ENCODE results near the gene UFM1.
"Not testable (repeated sequence)": the region's sequence is repeated elsewhere in the genome, so short reads cannot be mapped to it uniquely, and the experiment has no call there.

Gene UFM1

DNA sequence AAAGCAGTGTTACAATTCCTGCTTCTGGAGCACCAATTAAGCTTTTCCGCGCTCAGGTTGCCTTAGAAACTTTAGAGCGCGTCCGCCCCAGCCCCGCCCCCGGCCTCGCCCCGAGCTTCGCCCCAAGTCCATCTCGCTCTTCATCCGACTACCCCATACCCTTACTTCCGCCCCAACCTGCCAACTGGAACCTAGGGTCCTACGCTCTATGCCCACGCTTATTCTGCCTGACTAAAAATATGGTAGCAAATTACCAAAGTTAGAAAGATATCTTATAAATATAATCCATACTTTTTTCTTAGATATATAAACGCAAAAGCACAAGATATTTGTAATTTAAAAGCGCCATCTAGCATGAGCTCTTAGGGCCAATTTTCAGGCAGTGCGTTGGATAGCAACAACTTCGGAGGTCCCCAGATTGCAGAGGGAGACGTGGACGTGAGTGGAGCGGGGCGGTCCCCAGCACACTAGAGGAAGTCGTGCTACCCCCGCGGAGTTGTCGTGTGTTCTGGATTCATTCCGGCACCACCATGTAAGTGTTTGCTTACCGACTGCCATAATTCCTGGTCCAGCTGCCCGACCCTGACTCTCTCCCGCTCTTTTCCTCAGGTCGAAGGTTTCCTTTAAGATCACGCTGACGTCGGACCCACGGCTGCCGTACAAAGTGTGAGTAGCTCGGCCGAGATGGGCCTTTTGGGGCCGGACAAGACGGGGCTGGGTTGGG is at the start of gene UFM1:
Gene UFM1 (plus strand): TSS at position 462 of the 724 bp plus-strand sequence. CDS start 69 bp downstream, at position 531.
- Histone ChIP-seq H3K27ac (peak within 1 kb of the TSS; percentile 84), H3K36me3 (ENCODE audit: control insufficient read depth, insufficient read depth, low read length) (no peaks in the 10 kb centered on the region), H3K27me3 (ENCODE audit: control insufficient read depth, insufficient read depth, low read length) (no peaks in the 10 kb centered on the region), H3K4me1 (no peaks in the 10 kb centered on the region), H3K9me3 (ENCODE audit: control insufficient read depth, low read length) (no peaks in the 10 kb centered on the region), H3K79me2 (peaks cover 5% of the 10 kb centered on the region), H2AFZ (peak within 1 kb of the TSS; percentile 64), H3K4me2 (ENCODE audit: low read length) (peak within 1 kb of the TSS; percentile 87), H3K9ac (no peak within 1 kb of the TSS), H3K4me3 (ENCODE audit: low read depth, low read length) (peak within 1 kb of the TSS; percentile 98)
- TF ChIP-seq, protein P1, sequence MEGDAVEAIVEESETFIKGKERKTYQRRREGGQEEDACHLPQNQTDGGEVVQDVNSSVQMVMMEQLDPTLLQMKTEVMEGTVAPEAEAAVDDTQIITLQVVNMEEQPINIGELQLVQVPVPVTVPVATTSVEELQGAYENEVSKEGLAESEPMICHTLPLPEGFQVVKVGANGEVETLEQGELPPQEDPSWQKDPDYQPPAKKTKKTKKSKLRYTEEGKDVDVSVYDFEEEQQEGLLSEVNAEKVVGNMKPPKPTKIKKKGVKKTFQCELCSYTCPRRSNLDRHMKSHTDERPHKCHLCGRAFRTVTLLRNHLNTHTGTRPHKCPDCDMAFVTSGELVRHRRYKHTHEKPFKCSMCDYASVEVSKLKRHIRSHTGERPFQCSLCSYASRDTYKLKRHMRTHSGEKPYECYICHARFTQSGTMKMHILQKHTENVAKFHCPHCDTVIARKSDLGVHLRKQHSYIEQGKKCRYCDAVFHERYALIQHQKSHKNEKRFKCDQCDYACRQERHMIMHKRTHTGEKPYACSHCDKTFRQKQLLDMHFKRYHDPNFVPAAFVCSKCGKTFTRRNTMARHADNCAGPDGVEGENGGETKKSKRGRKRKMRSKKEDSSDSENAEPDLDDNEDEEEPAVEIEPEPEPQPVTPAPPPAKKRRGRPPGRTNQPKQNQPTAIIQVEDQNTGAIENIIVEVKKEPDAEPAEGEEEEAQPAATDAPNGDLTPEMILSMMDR (IDR thresholded peaks at IDR 0.05), result no peak

GRCh38 chr13:38301236-38301635 is 48.4 kb upstream of the UFM1 start:
- H3K27me3 ChIP-seq (ENCODE audit: control insufficient read depth, insufficient read depth, low read length), result no peaks in the 10 kb centered on the region
- H3K4me3 ChIP-seq (ENCODE audit: low read depth, low read length), result no peak overlapping the region
- H2AFZ ChIP-seq, result no peak overlapping the region
- H3K79me2 ChIP-seq, result no peaks in the 10 kb centered on the region
- no peaks in the 10 kb centered on the region for H3K9me3 ChIP-seq (ENCODE audit: control insufficient read depth, low read length)
- no peaks in the 10 kb centered on the region for H3K4me1 ChIP-seq
- H3K36me3 ChIP-seq (ENCODE audit: control insufficient read depth, insufficient read depth, low read length), result no peaks in the 10 kb centered on the region
- TF ChIP-seq, protein P1 (IDR thresholded peaks at IDR 0.05), result no peak
- H3K4me2 ChIP-seq (ENCODE audit: low read length), result no peak overlapping the region
- H3K27ac ChIP-seq, result no peak overlapping the region
- H3K9ac ChIP-seq, result no peak overlapping the region

GRCh38 chr13:38303816-38304320 is 45.8 kb upstream of the UFM1 start:
- Histone ChIP-seq H3K4me2 (ENCODE audit: low read length) (no peak overlapping the region), H3K36me3 (ENCODE audit: control insufficient read depth, insufficient read depth, low read length) (no peaks in the 10 kb centered on the region), H3K9me3 (ENCODE audit: control insufficient read depth, low read length) (no peaks in the 10 kb centered on the region), H3K4me3 (ENCODE audit: low read depth, low read length) (no peak overlapping the region), H3K9ac (no peak overlapping the region), H3K4me1 (no peaks in the 10 kb centered on the region), H3K79me2 (no peaks in the 10 kb centered on the region), H2AFZ (no peak overlapping the region), H3K27ac (no peak overlapping the region), H3K27me3 (ENCODE audit: control insufficient read depth, insufficient read depth, low read length) (no peaks in the 10 kb centered on the region)
- TF ChIP-seq, protein P1 (IDR thresholded peaks at IDR 0.05), result no peak

DNA sequence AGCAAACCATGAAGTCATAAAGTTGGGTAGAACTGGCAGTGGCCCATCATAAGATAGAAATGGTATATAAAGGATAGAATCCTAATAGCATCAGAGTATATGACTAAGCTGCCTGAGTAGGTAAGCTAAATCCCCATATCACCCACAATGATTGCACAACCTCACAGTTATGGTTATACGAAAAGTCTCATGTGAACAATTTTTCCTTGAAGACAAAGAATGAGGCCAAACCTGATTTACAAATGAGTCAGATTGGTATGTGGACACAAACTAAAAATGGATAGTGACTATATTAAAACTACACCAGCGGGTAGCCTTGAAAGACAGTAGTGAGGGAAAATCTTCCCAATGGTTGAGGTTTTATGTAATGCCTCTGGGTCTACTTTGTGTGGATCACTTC is 40.9 kb upstream of the UFM1 start:
- H3K4me2 ChIP-seq (ENCODE audit: low read length), result no peak overlapping the region
- no peak overlapping the region for H3K27ac ChIP-seq
- no peaks in the 10 kb centered on the region for H3K4me1 ChIP-seq
- H3K27me3 ChIP-seq (ENCODE audit: control insufficient read depth, insufficient read depth, low read length), result no peaks in the 10 kb centered on the region
- no peak overlapping the region for H3K9ac ChIP-seq
- TF ChIP-seq, protein P1 (IDR thresholded peaks at IDR 0.05), result no peak
- H3K36me3 ChIP-seq (ENCODE audit: control insufficient read depth, insufficient read depth, low read length), result no peaks in the 10 kb centered on the region
- H3K79me2 ChIP-seq, result no peaks in the 10 kb centered on the region
- H2AFZ ChIP-seq, result no peak overlapping the region
- no peaks in the 10 kb centered on the region for H3K9me3 ChIP-seq (ENCODE audit: control insufficient read depth, low read length)
- H3K4me3 ChIP-seq (ENCODE audit: low read depth, low read length), result no peak overlapping the region

DNA sequence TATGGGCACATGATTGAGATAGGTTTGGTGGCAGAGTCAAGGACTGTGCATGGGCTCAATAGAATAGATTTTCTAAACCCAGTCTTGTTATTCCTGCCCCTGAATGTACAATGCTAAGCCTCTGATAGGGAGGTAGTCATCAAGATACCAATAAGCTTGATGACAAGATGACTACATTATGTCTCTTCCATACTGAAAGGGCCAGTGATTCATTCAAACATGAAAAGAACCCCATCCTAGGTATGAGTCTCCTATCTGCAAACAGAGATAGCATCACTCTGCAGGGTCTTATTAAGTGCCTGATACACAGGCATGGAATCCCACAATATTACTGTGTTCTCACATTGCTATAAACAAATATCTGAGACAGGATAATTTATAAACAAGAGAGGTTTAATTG is 40.3 kb upstream of the UFM1 start:
- no peak overlapping the region for H3K27ac ChIP-seq
- no peaks in the 10 kb centered on the region for H3K36me3 ChIP-seq (ENCODE audit: control insufficient read depth, insufficient read depth, low read length)
- TF ChIP-seq, protein P1 (IDR thresholded peaks at IDR 0.05), result no peak
- H3K4me3 ChIP-seq (ENCODE audit: low read depth, low read length), result no peak overlapping the region
- H3K9ac ChIP-seq, result no peak overlapping the region
- H3K4me2 ChIP-seq (ENCODE audit: low read length), result no peak overlapping the region
- H3K4me1 ChIP-seq, result no peaks in the 10 kb centered on the region
- no peak overlapping the region for H2AFZ ChIP-seq
- H3K79me2 ChIP-seq, result no peaks in the 10 kb centered on the region
- no peaks in the 10 kb centered on the region for H3K27me3 ChIP-seq (ENCODE audit: control insufficient read depth, insufficient read depth, low read length)
- H3K9me3 ChIP-seq (ENCODE audit: control insufficient read depth, low read length), result no peaks in the 10 kb centered on the region

GRCh38 chr13:38311175-38311574 is 38.5 kb upstream of the UFM1 start:
- not testable (repeated sequence) for H3K4me2 ChIP-seq (ENCODE audit: low read length); H3K79me2 ChIP-seq; H3K4me1 ChIP-seq; H3K36me3 ChIP-seq (ENCODE audit: control insufficient read depth, insufficient read depth, low read length); H3K9me3 ChIP-seq (ENCODE audit: control insufficient read depth, low read length); H3K9ac ChIP-seq; H3K27me3 ChIP-seq (ENCODE audit: control insufficient read depth, insufficient read depth, low read length); H3K27ac ChIP-seq; H3K4me3 ChIP-seq (ENCODE audit: low read depth, low read length); H2AFZ ChIP-seq
